Erythroblast (primary cell): Measurements from ENCODE around the gene ACAN.

ENCODE experiments used
- GATA1 ChIP-seq: IDR thresholded peaks from 2 replicates; pipeline ENCODE4 v1.6.1; 2011; ENCODE audit warnings: low read depth, mild to moderate bottlenecking, control low read depth, low read length, moderate library complexity
- POLR2A ChIP-seq: IDR thresholded peaks from 2 replicates; pipeline ENCODE4 v1.6.1; 2011; ENCODE audit warnings: mild to moderate bottlenecking, low read length

GRCh38 chr15:88873786-88874185 is 70.5 kb downstream of the ACAN start:
- TF ChIP-seq POLR2A (no peak), GATA1 (no peak)
